H7 (cell line): ENCODE results near the gene TBCK. TPM values are rescaled to one million over a fixed set of nuclear protein-coding genes. Genes with fewer than 3 reads are reported as not detected.
"Not testable (repeated sequence)": the region's sequence is repeated elsewhere in the genome, so short reads cannot be mapped to it uniquely, and the experiment has no call there.

Experiments
- DNase-seq: peaks from one replicate; pipeline ENCODE4 v3.0.0; 2012
- H3K27me3 ChIP-seq: 2 replicates; pipeline ENCODE4 v1.6.0; 2011; ENCODE audit warnings: mild to moderate bottlenecking, low read length; ENCODE audit not compliant: control insufficient read depth, insufficient read depth
- H3K36me3 ChIP-seq: replicated peaks from 2 replicates; pipeline ENCODE4 v1.5.1; 2011; ENCODE audit warnings: low read length; ENCODE audit not compliant: control insufficient read depth, insufficient read depth
- H3K4me3 ChIP-seq: 2 replicates; pipeline ENCODE4 v1.5.1; 2011; ENCODE audit warnings: low read depth, mild to moderate bottlenecking, control low read depth, low read length, moderate library complexity; ENCODE audit not compliant: insufficient read depth
- total RNA-seq: library from RNA; depleted of rRNA; stranded (reverse); fragments of >200 nt; shearing (Covaris generic); gene quantifications from 2 replicates; pipeline ENCODE4 v1.2.3, GENCODE V29; 2014

Gene TBCK
- total RNA-seq, 1 experiment from 2014 or later, result 23.9 TPM

- no peak for DNase-seq
- Histone ChIP-seq H3K27me3 (no peaks in the 10 kb centered on the region; the same call in 1 of the 2 replicates), H3K4me3 (no peak overlapping the region), H3K36me3 (no peaks in the 10 kb centered on the region)
Observed at GRCh38 chr4:106116025-106116424, 200.0 kb downstream of the TBCK start.

GRCh38 chr4:106114270-106114669 lies 201.7 kb downstream of the TBCK start:
- H3K36me3 ChIP-seq, result no peaks in the 10 kb centered on the region
- no peak overlapping the region for H3K4me3 ChIP-seq
- no peaks in the 10 kb centered on the region; the same call in 1 of the 2 replicates for H3K27me3 ChIP-seq
- DNase-seq, result peak; percentile 10

- DNase-seq, H3K36me3 ChIP-seq, H3K4me3 ChIP-seq, H3K27me3 ChIP-seq: not testable (repeated sequence)
Observed at GRCh38 chr4:106111778-106112469, 204.1 kb downstream of the TBCK start.

GRCh38 chr4:106109929-106110328 lies 206.1 kb downstream of the TBCK start:
- no peaks in the 10 kb centered on the region for H3K36me3 ChIP-seq
- no peaks in the 10 kb centered on the region; the same call in 1 of the 2 replicates for H3K27me3 ChIP-seq
- H3K4me3 ChIP-seq, result no peak overlapping the region
- DNase-seq, result no peak

GRCh38 chr4:106105697-106106096 lies 210.3 kb downstream of the TBCK start:
- no peak overlapping the region for H3K4me3 ChIP-seq
- no peaks in the 10 kb centered on the region; the same call in 1 of the 2 replicates for H3K27me3 ChIP-seq
- no peaks in the 10 kb centered on the region for H3K36me3 ChIP-seq
- no peak for DNase-seq

GRCh38 chr4:106104276-106104675 lies 211.7 kb downstream of the TBCK start:
- H3K36me3 ChIP-seq, result no peaks in the 10 kb centered on the region
- no peak overlapping the region for H3K4me3 ChIP-seq
- no peaks in the 10 kb centered on the region for H3K27me3 ChIP-seq
- DNase-seq, result no peak

GRCh38 chr4:106096454-106096853 lies 219.6 kb downstream of the TBCK start:
- DNase-seq, result peak; percentile 52

GRCh38 chr4:106095408-106095807 lies 220.6 kb downstream of the TBCK start:
- Histone ChIP-seq H3K27me3 (no peaks in the 10 kb centered on the region), H3K36me3 (no peaks in the 10 kb centered on the region), H3K4me3 (no peak overlapping the region)
- peak; percentile 10 for DNase-seq

More at GRCh38 chr4:106096454-106096853, 219.6 kb downstream of the TBCK start:
- no peaks in the 10 kb centered on the region for H3K27me3 ChIP-seq
- H3K36me3 ChIP-seq, result no peaks in the 10 kb centered on the region
- H3K4me3 ChIP-seq, result no peak overlapping the region

- DNase-seq, result no peak
Observed at GRCh38 chr4:106092361-106093040, 223.5 kb downstream of the TBCK start.

GRCh38 chr4:106090826-106091225 lies 225.2 kb downstream of the TBCK start:
- Histone ChIP-seq H3K4me3 (no peak overlapping the region), H3K27me3 (no peaks in the 10 kb centered on the region), H3K36me3 (0 out of 2 replicates have a peak, but pooled peaks cover 1% of the 10 kb centered on the region)
- no peak for DNase-seq

More at GRCh38 chr4:106092361-106093040, 223.5 kb downstream of the TBCK start:
- H3K36me3 ChIP-seq, result 0 out of 2 replicates have a peak, but pooled peaks cover 1% of the 10 kb centered on the region
- H3K4me3 ChIP-seq, result no peak overlapping the region
- no peaks in the 10 kb centered on the region for H3K27me3 ChIP-seq

GRCh38 chr4:106083065-106083464 lies 232.9 kb downstream of the TBCK start:
- no peak for DNase-seq
- Histone ChIP-seq H3K36me3 (no peaks in the 10 kb centered on the region), H3K4me3 (no peak overlapping the region), H3K27me3 (no peaks in the 10 kb centered on the region)

GRCh38 chr4:106080376-106080775 lies 235.6 kb downstream of the TBCK start:
- no peaks in the 10 kb centered on the region for H3K27me3 ChIP-seq
- no peak overlapping the region for H3K4me3 ChIP-seq
- no peak for DNase-seq
- no peaks in the 10 kb centered on the region for H3K36me3 ChIP-seq

GRCh38 chr4:106079616-106080015 lies 236.4 kb downstream of the TBCK start:
- Histone ChIP-seq H3K27me3 (no peaks in the 10 kb centered on the region), H3K36me3 (no peaks in the 10 kb centered on the region), H3K4me3 (no peak overlapping the region)
- no peak for DNase-seq

- Histone ChIP-seq H3K27me3 (no peaks in the 10 kb centered on the region), H3K36me3 (no peaks in the 10 kb centered on the region), H3K4me3 (no peak overlapping the region)
- DNase-seq, result no peak
Observed at GRCh38 chr4:106065018-106065417, 251.0 kb downstream of the TBCK start.

GRCh38 chr4:106063009-106063408 lies 253.0 kb downstream of the TBCK start:
- no peaks in the 10 kb centered on the region for H3K36me3 ChIP-seq

More at GRCh38 chr4:106063009-106063408, 253.0 kb downstream of the TBCK start:
- H3K4me3 ChIP-seq, result no peak overlapping the region
- DNase-seq, result no peak
- H3K27me3 ChIP-seq, result no peaks in the 10 kb centered on the region
